Breast epithelium (tissue), 3 donors: ENCODE data around the gene CACNA1A.

Experiments used
- CTCF ChIP-seq, 3 donors: fragments of 450-650 bp; IDR thresholded peaks; one replicate each; pipeline ENCODE4 v1.5.1; 2016 to 2017; ENCODE audit warnings: antibody characterized with exemption in 3 of 3, mild to moderate bottlenecking in 3 of 3, moderate library complexity in 3 of 3
- POLR2A ChIP-seq: fragments of 450-650 bp; IDR thresholded peaks from one replicate; pipeline ENCODE4 v1.6.1; 2016; ENCODE audit warnings: antibody characterized with exemption, mild to moderate bottlenecking, moderate library complexity
- POLR2AphosphoS5 ChIP-seq, 3 donors: sonication (generic); formaldehyde crosslinking; IDR thresholded peaks; one replicate each; pipeline ENCODE4 v1.6.1; 2017; ENCODE audit warnings: antibody characterized with exemption in 3 of 3

GRCh38 chr19:13539332-13539731 lies 33.1 kb upstream of the CACNA1A start:
- TF ChIP-seq CTCF (IDR thresholded peaks at IDR 0.05) = no peak
- no peak for TF ChIP-seq POLR2AphosphoS5 (IDR thresholded peaks at IDR 0.05)
- TF ChIP-seq POLR2A = no peak
